ENCODE results near the gene IL22RA1. TPM values are rescaled to one million over a fixed set of nuclear protein-coding genes. Genes with fewer than 3 reads are reported as not detected.

The IL22RA1 gene
- total and polyA plus RNA-seq, 2 of the 8 experiments (the other 6 are each of a cell fraction or from before 2014, with no cell fraction given), result 0.17 to 0.32 TPM

DNA sequence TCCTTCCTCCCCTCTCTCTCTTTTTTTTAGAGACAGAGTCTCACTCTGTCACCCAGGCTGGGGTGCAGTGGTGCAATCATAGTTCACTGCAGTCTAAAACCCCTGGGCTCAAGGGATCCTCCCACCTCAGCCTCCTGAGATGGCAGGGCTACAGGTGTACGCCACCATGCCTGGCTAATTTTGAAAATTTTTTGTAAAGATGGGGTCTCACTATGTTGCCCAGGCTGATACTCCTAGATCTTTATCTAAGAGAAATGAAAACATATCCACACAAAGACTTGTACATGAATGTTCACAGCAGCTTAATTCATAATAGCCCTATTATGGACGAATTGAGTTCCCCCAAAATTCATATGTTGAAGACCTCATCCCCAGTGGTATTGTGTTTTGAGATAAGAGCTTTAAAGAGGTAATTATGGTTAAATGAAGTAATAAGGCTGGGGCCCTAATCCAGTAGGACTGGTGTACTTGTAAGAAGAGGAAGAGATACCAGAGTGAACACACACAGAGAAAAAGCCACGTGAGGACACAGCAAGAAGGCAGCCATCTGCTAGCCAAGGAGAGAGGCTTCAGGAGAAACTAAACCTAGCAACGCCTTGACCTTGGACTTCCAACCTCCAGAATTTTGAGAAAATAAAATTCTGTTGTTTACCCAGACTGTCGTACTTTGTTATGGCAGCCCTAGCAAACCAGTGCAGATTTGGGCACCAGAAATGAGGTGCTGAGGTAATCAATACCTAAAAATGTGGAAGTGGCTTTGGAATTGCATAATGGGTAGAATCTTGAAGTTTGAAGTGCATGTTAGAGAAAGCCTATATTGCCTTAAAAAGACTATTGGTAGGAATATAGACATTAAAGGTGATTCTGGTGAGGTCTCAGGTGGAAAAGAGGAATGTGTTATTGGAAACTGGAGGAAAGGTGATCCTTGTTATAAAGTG, 31.0 kb upstream of the IL22RA1 start (continued):
- TF ChIP-seq, protein P1, sequence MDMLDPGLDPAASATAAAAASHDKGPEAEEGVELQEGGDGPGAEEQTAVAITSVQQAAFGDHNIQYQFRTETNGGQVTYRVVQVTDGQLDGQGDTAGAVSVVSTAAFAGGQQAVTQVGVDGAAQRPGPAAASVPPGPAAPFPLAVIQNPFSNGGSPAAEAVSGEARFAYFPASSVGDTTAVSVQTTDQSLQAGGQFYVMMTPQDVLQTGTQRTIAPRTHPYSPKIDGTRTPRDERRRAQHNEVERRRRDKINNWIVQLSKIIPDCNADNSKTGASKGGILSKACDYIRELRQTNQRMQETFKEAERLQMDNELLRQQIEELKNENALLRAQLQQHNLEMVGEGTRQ (IDR thresholded peaks at IDR 0.05; ENCODE audit: low read length), result no peak
- TF ChIP-seq BCL11A (IDR thresholded peaks at IDR 0.05; ENCODE audit: low read depth in 2 of 2, low read length in 2 of 2) (no peak), NANOG (IDR thresholded peaks at IDR 0.05; ENCODE audit: insufficient read depth, low read depth, low read length, poor library complexity, severe bottlenecking) (no peak), KDM1A (IDR thresholded peaks at IDR 0.05; ENCODE audit: borderline replicate concordance, low read length) (no peak), PHF8 (conservative IDR thresholded peaks at IDR 0.05; ENCODE audit: low read depth, low read length) (no peak)
